ENCODE data around the gene CKMT1A.

GRCh38 chr15:43702701-43703424, 9.2 kb downstream of the CKMT1A start:
- no peak for TF ChIP-seq CTCF (IDR thresholded peaks at IDR 0.05; ENCODE audit: low read depth, low read length)
- TF ChIP-seq POLR2A (IDR thresholded peaks at IDR 0.05; ENCODE audit: extremely low read depth, insufficient read length) = no peak
- no peak for TF ChIP-seq MAX (IDR thresholded peaks at IDR 0.05; ENCODE audit: low read depth, low read length)
